HG03066 (cell line): Measurements from ENCODE around the gene OST4.
"Not testable (repeated sequence)": the region's sequence is repeated elsewhere in the genome, so short reads cannot be mapped to it uniquely, and the experiment has no call there.

Experiments
- ATAC-seq: cut with Tn5 transposase; IDR thresholded peaks from one replicate; pipeline ENCODE4 v1.9.1; 2021; ENCODE audit warnings: low read depth; ENCODE audit not compliant: unreplicated experiment

Gene OST4

DNA sequence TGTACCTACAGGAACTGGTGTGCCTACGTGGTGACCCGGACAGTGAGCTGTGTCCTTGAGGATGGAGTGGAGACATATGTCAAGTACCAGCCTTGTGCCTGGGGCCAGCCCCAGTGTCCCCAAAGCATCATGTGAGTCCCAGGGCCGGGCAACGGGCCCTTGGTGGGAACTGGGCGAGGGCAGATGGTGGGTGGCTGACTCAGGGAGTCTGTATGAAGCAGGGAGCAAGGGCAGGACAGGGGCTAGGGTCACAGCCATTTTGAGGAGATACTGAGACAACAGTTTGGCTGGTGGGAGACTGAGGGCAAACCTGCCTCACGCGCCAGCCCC lies 8.7 kb upstream of the OST4 start:
- ATAC-seq = no peak

DNA sequence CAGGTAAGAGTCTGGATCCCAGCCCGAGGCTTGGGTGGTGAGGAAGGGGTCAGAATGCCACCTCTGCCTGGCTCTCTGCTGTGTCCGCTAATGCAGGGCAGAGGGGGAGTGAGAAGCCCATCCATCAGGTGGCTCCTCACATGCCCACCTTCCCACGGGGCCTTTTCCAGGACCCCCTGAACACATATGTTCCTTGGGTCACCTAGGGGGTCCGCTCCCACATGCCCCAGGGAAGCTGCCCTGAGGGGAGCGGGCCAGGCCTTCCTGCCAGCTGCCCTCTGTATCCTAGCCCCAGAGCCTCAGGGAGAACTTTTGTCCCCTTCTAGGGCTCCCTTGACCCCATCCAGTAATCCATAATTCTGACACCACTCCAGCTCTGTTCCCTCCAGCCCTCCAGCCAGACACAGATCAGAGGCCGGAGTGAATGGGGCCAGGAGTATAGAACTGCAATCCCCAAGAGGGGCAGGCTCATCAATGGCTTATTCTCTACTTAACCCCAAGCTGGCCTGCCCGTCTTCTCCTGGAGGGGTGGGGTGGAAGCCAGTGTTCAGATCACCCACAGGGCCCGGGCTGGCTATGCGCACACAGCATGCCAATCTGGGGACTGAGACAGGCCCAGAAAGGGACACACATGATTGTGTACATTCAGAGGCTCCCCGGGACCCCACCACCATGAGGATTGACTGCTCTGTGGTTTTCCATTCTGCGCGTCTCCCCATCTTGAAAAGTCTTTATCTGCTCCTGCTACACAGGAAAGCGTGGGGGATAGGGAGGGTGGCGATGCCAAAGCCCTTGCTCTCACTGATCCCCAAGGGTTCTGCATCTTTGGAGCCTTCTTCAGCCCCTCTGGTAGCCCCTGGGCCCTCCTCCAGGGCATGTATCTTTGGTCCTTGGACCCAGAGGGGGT lies 8.0 kb upstream of the OST4 start:
- no peak for ATAC-seq

DNA sequence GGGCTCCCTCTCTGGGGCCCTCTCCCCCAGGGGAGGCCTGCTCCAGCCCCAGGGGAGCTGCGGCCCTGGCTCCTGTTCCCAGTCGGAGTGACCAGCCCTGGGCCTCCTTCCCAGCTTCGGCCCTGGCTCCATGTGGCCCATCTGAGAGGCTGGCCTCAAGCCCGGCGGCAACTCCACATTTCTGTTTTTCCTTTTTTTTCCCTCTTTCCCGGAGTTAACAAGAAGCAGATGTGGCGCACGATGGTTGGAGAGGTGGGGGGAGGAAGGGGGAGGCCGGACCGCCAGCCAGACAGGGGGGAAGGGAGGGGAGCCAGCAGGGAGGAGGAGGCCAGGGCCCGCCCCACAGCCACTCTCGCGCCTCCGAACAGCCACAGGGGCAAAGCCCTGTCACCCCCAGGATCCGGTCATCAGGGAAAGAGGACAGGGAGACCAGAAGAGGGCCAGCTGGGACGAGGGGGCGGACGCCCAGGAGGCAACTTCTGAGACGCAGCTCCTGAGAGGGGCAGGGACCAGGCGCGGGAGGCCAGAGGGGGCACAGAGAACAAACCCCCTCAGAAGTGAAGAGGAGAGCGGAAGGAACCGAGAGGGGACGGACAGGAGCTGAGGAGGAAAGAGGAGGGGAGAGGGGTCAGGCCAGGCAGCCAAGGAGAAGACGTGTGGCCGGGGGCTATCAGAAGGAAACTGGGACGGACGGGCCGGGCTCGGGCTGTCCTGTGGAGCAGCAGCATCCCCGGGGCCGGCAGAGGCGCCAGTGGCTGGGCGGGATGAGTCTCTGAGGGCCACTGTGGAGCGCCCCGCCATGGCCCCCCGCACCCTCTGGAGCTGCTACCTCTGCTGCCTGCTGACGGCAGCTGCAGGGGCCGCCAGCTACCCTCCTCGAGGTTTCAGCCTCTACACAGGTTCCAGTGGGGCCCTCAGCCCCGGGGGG lies 7.1 kb upstream of the OST4 start, which contains the start of gene EMILIN1:
EMILIN1 (plus strand) TSS at position 349 of the 928 bp plus-strand sequence; CDS start at position 800, 451 bp downstream.
- no peak for ATAC-seq

DNA sequence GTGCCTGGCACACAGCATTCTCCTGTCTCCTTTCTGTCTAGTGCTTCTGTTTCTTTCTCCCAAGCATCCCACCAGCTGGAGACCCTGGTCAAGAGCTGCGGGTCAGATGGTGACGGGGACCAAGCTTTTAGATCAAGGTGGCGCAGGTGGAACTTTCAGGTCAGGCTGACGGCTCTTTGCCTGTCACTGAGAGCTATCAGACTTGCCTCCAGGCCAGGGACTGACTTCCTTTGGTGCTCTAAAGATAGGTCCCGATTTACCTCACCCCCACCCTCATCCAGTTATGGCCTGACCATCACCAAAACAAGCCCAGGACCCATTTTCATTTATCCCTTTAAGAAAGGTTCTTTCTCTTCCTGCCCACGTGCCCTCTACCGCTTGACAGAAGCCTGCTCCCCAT lies 5.8 kb upstream of the OST4 start:
- no peak for ATAC-seq

DNA sequence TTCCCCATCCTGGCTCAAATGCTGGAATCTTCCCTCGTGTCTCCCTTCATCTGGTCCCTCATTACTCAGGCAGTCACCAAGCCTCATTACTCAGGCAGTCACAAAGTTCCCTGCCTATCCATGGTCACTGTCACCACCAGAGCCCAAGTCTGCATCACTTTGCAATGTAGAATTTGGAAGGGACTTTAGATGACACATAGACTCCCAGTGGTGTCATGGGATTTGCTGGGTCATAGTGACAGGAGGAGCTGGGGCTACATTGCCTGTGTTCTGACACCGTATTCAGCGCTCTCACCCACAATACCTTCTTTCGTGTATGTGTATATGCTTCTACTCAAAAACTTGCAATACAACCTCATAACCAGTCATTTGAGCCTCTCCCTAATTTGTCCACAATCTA lies 4.9 kb upstream of the OST4 start:
- ATAC-seq = no peak

DNA sequence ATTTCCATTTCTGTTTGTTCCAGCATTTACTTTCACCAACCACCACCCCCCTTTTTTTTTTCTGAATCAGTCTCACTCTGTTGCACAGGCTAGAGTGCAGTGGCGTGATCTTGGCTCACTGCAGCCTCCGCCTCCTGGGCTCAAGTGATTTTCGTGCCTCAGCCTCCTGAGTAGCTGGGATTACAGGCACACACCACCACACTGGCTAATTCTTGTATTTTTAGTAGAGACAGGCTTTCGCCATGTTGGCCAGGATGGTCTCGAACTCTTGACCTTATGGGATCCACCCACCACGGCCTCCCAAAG lies 4.1 kb upstream of the OST4 start:
- ATAC-seq = not testable (repeated sequence)

DNA sequence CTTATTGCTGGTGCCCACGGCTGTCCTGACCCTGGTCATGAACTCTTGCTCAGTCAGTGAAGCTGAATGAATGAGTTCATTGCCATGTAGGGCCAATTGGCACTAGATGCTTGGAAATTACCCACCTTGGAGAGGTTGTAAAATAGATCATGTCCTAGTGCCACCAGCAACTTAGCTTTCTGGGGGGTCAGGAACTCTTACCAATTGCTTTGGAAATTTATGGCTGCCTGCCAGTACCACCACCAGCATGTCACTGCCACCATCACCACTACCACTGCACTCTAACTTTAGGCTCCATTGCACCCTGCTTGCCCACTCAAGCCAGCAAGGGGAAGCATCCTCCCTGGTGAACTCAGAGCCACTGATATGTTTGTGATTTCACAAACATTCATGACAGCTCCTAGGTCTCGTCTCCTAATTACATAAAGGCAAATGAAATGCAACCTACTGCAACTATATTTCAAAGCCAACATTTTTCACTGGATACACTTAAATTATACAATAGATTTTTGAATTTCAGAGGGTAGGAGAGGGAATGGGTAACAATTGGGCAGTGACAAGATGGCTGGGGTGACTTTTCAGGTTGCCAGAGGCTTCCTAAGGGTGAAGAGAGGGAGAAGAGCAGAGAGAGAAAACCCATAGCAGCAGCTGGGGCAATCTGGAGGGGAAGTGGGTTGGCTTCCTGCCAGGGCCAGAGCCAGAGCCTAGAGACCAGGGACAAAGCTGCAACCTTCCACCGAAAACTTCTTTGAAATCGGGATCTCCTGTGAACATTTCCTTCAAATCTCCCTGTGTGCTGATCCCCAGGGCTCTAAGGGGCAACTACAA lies 3.5 kb upstream of the OST4 start:
- no peak for ATAC-seq

DNA sequence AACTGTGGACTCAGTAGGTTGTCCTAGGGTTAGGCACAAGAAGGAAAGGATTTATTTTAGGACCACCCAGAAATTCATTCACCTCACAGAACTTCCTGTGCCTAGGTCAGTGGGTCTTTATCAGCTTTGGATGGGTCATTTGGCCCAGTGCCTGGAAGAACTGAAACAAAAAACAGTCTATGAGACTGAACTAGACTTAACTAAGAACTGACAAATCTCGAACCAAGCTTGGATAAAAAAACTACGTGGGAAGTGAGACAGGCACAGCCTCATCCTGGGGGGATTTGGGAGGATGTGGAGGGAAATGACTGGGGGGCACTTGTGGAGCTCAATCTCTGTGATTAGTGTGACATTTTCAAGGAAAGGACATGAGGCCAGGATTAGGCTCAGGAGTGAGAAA lies 2.3 kb upstream of the OST4 start:
- no peak for ATAC-seq

DNA sequence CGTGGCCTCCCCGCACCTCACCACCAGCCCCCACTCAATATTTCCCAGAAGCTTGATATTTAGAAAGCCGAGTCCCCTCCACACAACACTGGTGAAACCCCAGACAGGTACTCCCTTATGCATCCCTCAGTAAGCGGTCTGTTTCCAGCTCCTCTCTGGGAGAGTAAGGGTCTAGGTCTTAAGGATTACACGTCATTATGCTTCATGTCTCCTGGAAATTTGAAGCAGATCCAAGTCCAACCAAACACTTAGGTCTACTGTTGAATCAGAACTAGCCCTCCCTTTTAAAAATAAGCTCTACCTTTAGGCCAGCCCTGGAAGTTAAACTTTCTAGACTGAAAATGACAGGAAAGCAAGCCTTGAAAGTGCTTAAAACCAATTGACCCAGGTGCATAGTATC lies 1.5 kb upstream of the OST4 start:
- ATAC-seq = no peak

DNA sequence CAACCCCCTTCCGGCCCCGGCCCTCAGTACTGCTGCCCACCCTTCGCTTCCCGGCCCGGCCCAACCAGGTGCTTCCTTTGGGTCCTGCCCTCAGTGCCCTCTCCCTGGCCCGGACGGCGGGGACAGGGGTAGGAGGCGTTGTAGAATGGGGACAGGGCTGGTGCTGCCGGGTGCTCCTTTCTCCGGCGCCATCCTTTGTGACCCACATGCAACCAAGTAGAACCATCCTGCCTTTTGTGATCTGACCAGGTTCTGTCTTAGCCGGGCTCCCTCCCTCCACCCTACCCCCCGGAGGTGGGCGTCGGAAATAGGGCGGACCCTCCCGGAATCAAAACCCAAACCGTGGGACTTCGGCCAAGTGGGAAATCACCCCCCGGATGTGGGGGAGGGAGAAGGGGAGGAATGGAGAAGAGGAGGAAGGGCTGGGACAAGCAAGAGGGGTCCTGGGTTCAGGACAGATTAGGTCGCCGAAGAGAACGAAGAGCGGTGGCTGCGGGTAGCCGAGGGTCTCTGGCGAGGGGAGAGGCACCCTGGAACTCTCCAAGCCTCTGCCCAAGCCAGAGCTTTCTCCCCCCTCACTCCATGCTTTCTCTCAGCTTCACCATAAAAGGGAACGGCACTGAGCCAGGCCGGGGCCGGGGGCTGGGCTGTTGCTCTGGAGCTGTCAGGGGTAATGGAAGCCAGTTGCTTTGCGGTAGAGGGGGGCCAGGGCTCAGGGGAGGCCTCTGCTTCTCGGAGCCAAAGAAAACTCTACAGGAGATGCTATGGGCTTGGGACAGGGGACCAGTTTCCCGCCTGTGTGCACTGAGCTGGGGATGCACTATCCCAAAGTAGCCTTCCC lies 756 bp upstream of the OST4 start:
- peak; percentile 31 for ATAC-seq

DNA sequence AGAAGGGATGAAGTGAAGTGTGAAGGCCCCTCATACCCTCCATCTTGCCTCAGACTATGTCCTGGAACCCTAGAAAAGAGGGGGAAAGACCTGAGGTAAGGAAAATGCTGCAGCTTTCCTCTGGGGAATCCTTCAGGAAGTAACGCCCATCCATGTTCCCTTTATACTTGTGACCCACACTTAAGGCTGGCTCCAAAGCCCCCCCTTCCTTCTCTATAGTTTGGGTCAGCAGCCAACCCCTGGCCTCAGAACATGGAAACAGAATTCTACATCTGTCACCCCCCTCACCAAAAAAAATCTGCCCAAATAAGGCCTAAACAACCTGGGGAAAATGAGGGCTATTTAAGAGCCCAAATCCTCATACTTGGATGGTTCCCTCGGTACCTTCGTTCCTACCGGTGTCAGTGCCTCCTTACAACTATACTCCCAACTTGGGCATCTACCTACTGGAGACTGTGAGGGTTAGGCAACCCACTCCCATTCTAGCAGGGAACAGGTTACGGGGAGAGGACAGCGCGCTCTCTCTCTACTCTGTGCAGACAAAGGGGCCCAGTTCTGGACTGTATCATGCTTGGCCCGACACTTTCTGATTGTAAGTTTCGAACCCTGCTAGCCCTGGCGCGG lies 689 bp downstream of the OST4 start:
- ATAC-seq = no peak

DNA sequence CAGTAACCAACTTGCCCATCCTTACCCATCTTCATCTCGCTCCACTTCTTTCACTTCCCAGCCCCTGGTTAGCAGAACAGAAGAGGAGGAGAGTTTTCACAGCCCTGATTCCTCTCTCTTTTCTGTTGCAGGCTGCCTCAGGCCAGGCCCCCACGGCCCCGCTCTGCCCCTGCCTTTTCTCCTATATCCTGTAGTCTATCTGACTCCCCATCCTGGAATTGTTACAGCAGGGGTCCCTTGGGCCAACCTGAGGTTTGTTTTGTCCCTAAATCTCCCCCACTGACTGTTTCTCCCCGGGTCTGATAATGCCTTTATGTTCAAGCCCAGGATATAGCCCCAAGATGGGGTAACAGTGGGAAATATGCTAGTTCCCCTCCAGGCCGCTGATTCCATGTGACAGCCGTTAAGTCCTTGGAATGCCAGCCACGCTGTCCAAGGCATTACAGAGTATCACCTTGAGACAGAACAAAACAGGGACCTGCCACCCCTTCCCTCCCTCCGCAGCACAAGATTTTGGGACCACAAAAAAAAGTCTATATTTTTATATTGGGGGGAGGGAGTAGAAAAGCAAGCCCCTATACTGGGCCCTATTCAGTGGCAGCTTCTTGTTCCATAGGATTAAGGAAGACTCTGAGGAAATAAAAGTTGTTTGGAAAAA lies 1.4 kb downstream of the OST4 start:
- no peak for ATAC-seq

DNA sequence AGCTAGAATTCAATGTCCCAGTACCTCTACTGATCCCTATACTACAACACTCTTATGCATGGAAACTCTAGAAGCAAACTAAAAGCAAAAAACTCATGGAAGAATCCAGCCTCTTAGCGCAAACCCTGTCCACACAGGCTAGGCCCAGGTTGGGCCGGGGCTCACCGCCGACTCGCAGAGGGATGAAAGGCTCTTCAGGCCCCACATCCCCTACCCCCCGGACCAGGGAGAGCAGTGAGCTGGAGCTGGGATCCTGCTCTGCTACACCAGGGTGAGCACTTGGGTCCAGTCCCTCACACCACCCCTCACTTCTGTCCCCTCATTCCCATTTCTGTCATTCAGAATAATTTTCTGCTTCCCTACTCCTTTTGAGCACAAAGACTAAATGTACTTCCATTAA lies 2.0 kb downstream of the OST4 start:
- ATAC-seq = no peak

DNA sequence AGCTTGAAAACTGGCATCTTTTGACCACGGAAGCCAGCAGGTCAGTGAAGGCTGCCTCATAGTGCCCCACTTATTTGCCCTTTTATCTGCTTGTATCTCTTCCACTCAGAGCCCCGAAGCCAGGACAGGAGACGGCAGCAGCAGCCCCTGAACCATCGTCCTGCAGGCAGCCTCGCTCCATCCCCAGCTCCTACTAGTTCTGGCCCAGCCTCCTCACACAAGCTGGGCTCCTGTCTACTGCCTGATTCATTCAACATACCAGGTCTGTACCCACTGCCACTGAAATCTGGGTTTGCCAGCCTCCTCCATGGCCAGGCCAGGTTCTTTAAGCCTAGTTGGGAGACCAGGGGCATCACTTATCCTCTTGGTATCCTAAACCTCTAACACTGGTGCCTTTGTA lies 4.1 kb downstream of the OST4 start:
- no peak for ATAC-seq

DNA sequence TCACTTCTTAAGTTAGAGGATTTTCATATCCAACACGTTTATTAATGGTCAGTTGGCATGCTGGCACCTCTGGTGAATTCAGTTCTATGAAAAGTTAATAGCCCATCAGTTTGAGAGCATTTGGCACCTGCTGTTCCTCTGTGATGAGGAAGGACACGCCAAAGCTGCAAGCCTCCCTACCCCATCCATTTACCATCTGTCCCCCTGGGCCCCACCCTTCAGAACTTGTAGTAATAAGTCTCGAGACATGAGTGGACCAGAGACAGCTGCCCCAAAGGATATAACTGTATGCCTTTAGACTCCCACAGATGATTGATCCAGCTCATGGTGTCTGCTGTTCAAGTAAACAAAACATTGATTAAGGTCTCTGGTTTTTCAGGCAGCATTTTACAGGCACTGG lies 6.3 kb downstream of the OST4 start:
- ATAC-seq = no peak

DNA sequence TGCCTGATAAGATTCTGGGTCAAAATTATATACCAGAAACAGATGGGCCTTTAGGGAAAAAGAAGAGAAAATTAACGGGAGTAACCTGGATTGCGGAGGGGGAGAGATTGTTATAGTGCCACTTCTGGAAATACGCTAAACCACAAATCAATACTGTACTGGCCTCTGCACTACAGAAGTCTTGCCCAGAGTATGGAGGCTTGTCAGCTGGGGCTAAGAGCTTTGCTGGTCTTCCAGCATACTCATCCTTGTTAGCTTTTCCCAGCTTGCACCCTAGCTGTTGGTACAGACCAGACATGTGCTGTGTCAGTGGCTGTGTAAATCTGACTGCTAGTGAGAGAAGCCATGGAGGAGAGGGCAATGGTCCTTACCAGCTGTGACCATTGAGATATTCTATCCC lies 11.1 kb downstream of the OST4 start:
- no peak for ATAC-seq

DNA sequence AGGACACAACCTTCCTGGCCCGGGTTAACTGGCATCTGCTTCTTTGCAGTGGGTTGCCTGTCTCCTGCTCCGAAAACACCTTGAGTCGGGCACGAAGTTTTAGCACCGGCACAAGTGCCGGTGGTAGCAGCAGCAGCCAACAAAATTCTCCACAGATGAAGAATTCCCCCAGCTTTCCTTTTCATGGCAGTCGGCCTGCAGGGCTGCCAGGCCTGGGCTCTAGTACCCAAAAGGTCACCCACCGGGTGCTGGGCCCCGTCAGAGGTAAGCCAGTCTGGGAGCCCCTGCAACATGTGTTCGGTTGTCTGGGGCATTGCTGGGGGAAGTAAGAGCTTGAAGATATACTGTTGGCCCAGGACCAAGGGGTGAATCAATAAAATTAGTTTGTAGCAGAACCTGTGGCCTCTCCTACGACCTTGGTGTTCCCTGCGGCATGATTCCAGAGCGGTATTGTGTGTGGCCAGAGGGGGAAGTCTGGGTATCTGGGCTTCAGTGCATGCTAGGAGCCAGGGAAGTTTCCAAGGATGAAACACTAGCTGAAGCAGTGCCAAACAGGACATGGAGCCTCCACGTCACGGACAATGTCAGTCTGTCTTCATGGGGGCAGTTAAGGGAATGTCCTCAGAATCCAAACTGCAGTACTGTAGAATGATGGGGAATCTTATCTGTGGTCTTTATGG lies 12.2 kb downstream of the OST4 start:
- ATAC-seq = no peak

DNA sequence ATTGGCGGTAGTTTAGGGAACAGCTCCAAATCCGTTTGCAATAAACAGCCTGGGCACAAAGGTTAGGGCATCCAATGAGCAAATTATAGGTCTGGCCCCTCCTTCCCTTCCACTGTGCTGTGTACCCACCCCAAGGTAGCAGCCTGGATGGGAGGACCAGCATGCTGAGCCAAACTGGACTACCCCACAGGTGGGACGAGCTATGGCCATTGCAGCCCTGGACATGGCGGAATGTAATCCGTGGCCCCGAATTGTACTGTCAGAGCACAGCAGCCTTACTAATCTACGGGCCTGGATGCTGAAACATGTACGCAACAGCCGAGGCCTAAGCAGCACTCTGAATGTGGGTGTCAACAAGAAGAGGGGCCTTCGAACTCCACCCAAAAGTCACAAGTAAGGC lies 13.2 kb downstream of the OST4 start:
- ATAC-seq = no peak

DNA sequence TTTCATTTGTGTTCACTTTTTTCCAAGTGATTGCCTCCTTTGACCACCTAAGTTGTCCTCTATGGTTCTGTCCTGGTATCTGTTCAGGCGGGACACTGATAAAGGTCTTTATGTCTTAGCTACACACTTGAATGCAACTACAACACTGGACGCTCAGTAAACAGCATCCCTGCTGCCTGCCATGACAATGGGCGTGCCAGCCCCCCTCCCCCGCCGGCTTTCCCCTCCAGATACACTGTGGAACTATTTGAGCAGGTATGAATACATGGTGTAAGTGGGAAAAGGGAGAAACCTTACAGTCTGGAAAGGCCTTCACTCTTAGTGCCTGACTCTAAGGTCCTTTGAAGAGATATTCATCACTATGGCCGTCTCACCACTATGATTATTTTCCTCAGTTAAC lies 14.3 kb downstream of the OST4 start:
- ATAC-seq = no peak
